Daoy (cell line): ENCODE measurements around the gene CYP4A22. TPM values are rescaled to one million over a fixed set of nuclear protein-coding genes. Genes with fewer than 3 reads are reported as not detected.
"Not testable (repeated sequence)": the region's sequence is repeated elsewhere in the genome, so short reads cannot be mapped to it uniquely, and the experiment has no call there.

ENCODE experiments used
- DNase-seq: peaks from one replicate; pipeline ENCODE4 v3.0.0-alpha.2; 2015; ENCODE audit warnings: low read depth
- total RNA-seq: library from RNA; depleted of rRNA; stranded (reverse); fragments of >200 nt; shearing (Covaris generic); gene quantifications from 2 replicates; pipeline ENCODE4 v1.2.3, GENCODE V29; 2014

Gene CYP4A22
- total RNA-seq, 1 experiment from 2014 or later, result not detected

- DNase-seq, result not testable (repeated sequence)
Observed at GRCh38 chr1:47157957-47158356, 20.7 kb downstream of the CYP4A22 start.

DNA sequence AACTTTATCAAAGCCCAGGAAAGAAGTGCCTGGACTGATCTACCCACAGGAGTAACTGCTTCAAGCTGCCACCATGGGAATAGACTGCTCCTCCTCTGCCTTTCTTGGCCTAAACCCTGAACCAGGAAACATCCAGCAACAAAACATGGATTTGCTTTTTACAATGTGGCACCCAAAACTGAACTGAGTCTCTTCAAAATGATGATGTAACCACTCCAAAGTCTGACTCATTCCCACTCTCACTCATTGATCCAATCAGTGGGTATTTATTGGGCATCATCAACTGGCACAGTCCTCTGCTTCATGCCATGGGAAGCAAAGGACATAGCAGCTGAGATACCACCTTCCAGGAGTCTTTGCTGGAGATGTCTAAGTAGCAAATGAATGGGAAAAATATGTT, 23.5 kb downstream of the CYP4A22 start:
- no peak for DNase-seq

DNA sequence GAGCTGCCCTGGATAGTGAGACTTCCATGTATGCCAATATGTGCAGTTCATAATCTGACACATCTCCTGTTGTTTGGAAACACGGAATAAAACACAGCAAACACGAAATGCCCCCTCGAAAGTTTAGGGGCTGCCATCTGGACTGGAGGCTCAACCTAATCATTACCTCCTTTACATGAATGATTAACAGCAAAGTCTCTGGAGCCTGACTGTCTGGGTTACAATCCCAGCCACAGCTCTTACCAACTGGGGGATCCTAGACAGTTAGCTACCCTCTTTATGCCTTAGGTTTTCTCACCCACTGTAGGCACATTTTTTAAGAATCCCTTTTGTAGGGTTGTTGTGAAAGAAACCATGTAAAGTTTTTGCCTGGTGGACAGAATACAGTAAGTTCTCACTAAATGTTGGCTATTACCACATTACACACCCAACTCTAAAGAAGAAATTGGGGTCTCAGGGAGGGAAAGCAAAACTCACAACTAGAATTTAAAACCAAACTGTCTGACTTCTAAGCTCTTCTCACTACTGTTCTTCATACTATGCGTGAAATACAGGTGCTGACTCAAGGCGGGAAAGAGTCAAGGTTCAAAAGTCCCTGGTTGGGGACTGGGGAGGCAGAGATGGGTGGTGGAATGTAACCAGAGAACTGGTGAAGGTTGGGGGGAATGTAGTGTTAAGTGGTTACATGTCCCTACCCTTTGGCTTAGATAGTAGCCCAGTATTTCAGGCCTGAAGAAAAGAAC, 24.2 kb downstream of the CYP4A22 start:
- DNase-seq, result no peak

DNA sequence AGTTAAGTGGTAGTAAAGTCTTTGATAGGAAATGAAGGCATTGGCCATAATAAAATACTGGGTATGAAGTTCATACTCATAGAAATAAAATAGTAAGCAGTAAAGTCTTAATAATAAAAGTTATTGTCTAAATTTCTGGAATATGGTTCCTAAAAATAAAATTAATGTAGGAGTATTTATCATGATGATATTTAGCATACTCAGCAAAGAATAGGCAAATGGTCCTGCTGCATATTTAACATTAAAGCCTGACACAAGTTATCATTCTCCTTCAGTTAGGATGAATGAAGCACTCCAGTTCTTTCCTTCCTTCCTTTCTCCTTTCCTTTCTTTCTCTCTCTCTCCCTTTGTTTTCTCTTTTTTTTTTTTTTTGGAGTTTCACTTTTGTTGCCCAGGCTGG, 27.3 kb downstream of the CYP4A22 start:
- no peak for DNase-seq

DNA sequence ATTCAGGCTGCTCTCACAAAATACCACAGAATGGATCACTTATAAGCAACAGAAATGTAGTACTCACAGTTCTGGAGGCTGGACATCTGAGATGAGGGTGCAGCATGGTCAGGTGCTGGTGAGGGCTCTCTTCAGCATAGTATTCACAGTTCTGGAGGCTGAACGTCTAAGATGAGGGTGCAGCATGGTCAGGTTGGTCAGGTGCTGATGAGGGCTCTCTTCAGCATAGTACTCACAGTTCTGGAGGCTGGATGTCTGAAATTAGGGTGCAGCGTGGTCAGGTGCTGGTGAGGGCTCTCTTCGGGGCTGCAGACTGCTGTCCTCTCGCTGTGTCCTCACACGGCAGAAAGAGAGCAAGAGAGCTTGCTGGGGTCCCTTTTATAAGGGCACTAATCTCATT, 35.5 kb downstream of the CYP4A22 start:
- no peak for DNase-seq

DNA sequence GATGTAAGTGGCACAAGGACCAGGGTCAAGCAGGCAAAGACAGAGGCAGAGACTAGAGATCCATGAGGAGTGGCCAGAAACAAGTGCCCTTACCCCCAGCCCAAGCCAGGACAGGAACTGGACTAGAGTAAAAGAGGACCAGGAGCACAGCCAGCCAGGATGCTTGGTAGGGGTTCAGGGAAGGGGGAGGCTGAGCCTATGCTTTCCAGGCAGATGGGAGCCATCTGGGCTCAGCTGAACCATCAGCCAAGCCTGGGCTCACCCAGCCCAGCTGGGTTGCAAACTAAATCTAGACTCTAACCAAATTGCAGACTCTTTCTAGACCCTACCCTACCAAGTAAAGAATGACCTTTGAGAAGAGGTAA, 37.4 kb downstream of the CYP4A22 start:
- DNase-seq, result no peak

GRCh38 chr1:47175227-47175934, 38.1 kb downstream of the CYP4A22 start:
- peak; percentile 70 for DNase-seq

GRCh38 chr1:47178020-47178419, 40.8 kb downstream of the CYP4A22 start:
- DNase-seq, result no peak

GRCh38 chr1:47178654-47179016, 41.4 kb downstream of the CYP4A22 start:
- no peak for DNase-seq

GRCh38 chr1:47179017-47179987, 42.1 kb downstream of the CYP4A22 start:
- peak; percentile 95 for DNase-seq

GRCh38 chr1:47179988-47180563, 42.8 kb downstream of the CYP4A22 start:
- no peak for DNase-seq

DNA sequence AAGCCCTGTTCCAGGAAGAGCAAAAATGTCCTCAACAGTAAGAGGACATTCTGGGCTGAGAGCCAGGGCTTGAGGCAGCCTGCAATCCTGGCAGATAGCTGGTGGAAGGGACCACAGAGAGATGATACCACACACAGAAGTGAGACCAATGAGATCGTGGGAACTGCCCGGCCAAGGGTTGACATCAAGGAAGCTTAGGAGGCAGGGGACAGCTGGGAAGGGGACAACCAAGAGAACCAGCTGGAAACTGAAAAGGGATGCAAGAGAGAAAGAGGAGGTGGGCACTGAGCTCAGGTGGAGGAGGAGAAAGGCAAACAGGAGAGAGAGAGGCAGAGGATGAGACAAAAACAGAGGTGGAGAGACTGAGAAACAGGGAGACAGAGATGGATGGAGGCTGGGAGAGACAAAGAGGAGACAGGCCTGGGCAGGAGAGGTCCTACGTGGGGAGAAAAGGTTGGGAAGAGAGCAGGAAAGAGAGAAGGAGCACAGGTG, 43.4 kb downstream of the CYP4A22 start:
- no peak for DNase-seq

DNA sequence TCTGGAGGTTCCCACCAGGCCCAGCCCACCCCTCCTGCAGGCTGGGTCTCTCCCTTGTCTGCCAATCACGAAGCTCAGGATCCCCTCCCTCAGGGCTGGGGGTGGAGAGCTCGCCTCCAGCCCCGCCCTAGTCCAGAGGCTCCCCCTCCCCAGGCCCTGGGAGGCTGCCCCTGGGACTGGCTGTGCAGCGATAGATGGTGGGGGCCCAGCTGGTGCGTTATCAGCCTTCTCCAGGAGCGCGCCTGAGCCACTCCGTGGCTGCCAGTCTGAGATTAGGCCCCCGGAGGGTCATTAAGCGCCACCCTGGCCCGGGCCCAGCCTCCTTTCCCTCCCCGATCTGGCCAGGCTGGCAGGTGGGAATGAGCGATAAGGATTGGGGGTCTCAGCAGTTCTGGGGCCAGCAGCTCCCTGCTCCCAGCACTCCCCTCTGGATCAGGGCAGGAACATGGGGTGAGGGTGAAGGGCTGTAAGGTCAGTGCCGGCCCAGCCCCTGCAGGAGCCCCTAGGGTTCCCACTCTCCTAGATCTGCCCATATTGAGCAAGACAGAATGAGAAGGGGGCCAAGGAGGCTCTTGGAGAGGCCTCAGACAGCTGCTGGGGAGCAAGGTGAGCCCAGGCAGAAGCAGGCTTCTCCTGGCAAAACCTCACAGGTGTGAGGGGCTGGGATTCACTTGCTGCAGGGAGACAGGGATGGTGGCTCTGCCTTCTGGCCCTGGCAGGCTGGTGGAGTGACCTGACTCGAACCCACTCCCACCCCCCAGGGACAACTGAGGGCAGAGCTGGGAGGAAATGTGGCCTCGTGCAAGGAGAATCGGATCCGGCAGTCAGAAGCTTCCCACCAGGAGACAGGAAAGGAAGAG, 44.1 kb downstream of the CYP4A22 start:
- DNase-seq, result no peak

GRCh38 chr1:47181955-47182675, 44.9 kb downstream of the CYP4A22 start:
- peak; percentile 79 for DNase-seq

DNA sequence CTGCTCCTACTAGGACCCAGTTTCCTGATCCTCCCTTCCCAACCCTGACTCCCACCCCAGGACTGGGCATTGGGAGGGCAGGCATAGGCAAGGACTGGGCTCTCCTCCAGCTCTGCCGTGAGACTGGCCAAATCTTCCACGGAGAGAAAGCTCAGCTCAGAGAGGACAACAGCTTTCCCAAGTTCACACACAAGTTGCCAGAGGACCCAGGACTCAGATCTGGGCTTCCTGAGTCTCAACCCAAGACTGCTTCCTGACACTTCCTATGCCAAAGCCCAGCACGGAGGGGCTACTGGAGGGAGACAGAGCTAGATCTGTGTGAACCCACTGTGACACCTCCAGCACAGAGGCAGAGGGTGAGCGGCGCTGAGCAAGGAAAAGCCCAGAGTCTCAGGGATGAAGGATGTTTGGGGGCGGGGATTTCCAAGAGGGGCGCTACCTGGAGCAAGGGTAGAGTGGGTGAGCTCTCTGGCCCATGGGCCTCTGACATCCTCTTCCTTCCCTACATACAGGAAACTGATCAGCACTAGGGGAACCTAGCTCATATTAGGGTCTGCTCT, 45.5 kb downstream of the CYP4A22 start:
- DNase-seq, result no peak

DNA sequence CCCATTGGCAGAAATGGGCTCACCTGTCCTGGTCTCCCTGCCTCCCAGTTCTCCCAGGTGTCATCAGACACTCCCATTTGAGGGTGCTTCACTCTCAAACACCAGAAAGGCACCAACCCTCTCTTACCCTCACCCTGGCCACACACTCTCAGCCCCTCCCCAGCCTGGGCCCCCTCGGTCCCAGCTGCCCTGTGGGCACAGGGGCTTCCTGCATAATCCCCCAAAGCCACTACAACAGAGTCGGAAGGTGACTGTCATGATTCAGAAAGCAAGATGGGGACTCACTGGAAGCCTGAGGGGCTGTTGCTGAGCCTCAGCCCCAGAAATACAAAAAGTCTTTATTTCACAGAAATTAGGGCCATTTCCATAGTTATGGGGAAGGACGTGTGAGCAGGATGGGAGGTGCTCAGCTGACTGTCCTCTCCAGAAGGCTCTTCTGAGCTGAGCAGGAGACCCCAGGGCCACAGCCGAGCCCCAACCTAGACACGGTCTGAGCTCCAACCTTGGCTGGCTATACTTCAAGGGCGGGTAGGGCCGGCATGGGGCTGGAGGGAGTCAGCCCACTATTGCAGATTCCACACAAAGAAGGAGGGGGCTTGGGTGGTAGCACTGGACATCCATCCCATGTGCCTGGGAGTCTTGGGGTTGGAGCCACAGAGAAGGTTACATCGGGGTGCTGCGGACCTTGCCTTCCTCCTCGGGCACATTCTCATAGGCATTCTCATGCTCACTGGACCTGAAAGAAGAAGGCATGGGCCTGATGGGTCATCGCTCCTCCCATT, 46.3 kb downstream of the CYP4A22 start:
- no peak for DNase-seq

GRCh38 chr1:47184090-47184821, 47.0 kb downstream of the CYP4A22 start:
- DNase-seq, result peak; percentile 63
